Testis (tissue), 3 donors: ENCODE measurements around the gene LENG1. TPM values are rescaled to one million over a fixed set of nuclear protein-coding genes. Genes with fewer than 3 reads are reported as not detected.

Source experiments
- DNase-seq: peaks from one replicate; pipeline ENCODE4 v3.0.0-alpha.2; 2019
- H3K27ac ChIP-seq, 2 donors: fragments of 200-600 bp; sonication (generic); one replicate each; pipeline ENCODE4 v1.5.1; 2019
- H3K27me3 ChIP-seq: fragments of 200-600 bp; sonication (generic); one replicate; pipeline ENCODE4 v1.5.1; 2019
- H3K36me3 ChIP-seq: fragments of 200-600 bp; sonication (generic); one replicate; pipeline ENCODE4 v1.5.1; 2017; ENCODE audit warnings: low read depth; ENCODE audit errors: missing control alignments
- H3K4me1 ChIP-seq: fragments of 200-600 bp; sonication (generic); one replicate; pipeline ENCODE4 v1.5.1; 2019
- H3K4me3 ChIP-seq, 2 donors: fragments of 200-600 bp; sonication (generic); one replicate each; pipeline ENCODE4 v1.5.1; 2017 to 2019
- H3K9me3 ChIP-seq: fragments of 200-600 bp; sonication (generic); one replicate; pipeline ENCODE4 v1.5.1; 2017
- CTCF ChIP-seq, 3 experiments: fragments of 450-650 bp in 2 of 3; fragments of 200-600 bp in 1 of 3; sonication (generic) in 1 of 3; IDR thresholded peaks; one replicate each; pipeline ENCODE4 v1.5.1; 2016 to 2019; ENCODE audit warnings: antibody characterized with exemption in 3 of 3, mild to moderate bottlenecking in 2 of 3, moderate library complexity in 1 of 3
- POLR2A ChIP-seq: fragments of 450-650 bp; IDR thresholded peaks from one replicate; pipeline ENCODE4 v1.6.1; 2017; ENCODE audit warnings: antibody characterized with exemption, mild to moderate bottlenecking, moderate library complexity
- WGBS, 2 donors: methylation state at CpG; one replicate each; pipeline ENCODE4 v1.1.5; 2018; 5-methylcytosine and 5-hydroxymethylcytosine counted together
- intact Hi-C: fragments of 100-400 bp; cut with DNase I; formaldehyde crosslinking; loops from one replicate; pipeline ENCODE4 v1.15.1; 2023; ENCODE audit warnings: low total_unique reads
- polyA plus RNA-seq: library from polyadenylated mRNA; stranded (reverse); fragments of 350-450 nt; fragmentation: Illumina TruSeq; extraction: RNeasy Lipid Tissue Mini Kit (QIAGEN cat#74804); gene quantifications from one replicate; pipeline ENCODE4 v1.2.3, GENCODE V29; 2014; ENCODE audit warnings: low read depth, low replicate concordance; ENCODE audit not compliant: insufficient read depth
- total RNA-seq, 2 donors: library from RNA; depleted of rRNA; stranded (reverse); fragments of >200 nt; gene quantifications; one replicate each; pipeline ENCODE4 v1.2.3, GENCODE V29; 2016

LENG1 gene
- total and polyA plus RNA-seq, 3 donors from 2014 or later: 10.2 to 20.6 (median 12.8) TPM

- H3K4me3 ChIP-seq: no peak overlapping the region
- WGBS, 2 donors: 78 to 81% methylated on average over 10 of the region's 10 CpGs
- H3K36me3 ChIP-seq: no peaks in the 10 kb centered on the region
- no peaks in the 10 kb centered on the region for H3K27me3 ChIP-seq
- no peak for DNase-seq
- H3K27ac ChIP-seq: no peak overlapping the region
- H3K4me1 ChIP-seq: no peaks in the 10 kb centered on the region
- no peaks in the 10 kb centered on the region for H3K9me3 ChIP-seq
- intact Hi-C loops: no loop called here
- no peak for TF ChIP-seq CTCF (IDR thresholded peaks at IDR 0.05)
- TF ChIP-seq POLR2A: no peak
These were observed 19.8 kb upstream of the LENG1 start for GRCh38 chr19:54179262-54179852.

- Histone ChIP-seq H3K36me3 (no peaks in the 10 kb centered on the region), H3K9me3 (no peaks in the 10 kb centered on the region), H3K4me1 (no peaks in the 10 kb centered on the region), H3K27me3 (no peaks in the 10 kb centered on the region), H3K27ac (no peak overlapping the region), H3K4me3 (no peak overlapping the region)
- 66 to 90% methylated on average over 7 to 21 of the region's 23 CpGs for WGBS, 2 donors
- intact Hi-C loops: no loop called here
- DNase-seq: peak; percentile 57
- TF ChIP-seq POLR2A: no peak
- no peak for TF ChIP-seq CTCF (IDR thresholded peaks at IDR 0.05)
These were observed 19.2 kb upstream of the LENG1 start for GRCh38 chr19:54178581-54179261.

GRCh38 chr19:54173951-54174834 is 14.7 kb upstream of the LENG1 start:
- intact Hi-C loops: no loop called here
- no peak for DNase-seq

GRCh38 chr19:54173359-54173699 is 13.8 kb upstream of the LENG1 start:
- DNase-seq: no peak
- 59 to 80% methylated on average over 7 to 15 of the region's 15 CpGs for WGBS, 2 donors
- H3K27me3 ChIP-seq: no peaks in the 10 kb centered on the region
- H3K4me3 ChIP-seq: no peak overlapping the region
- no peaks in the 10 kb centered on the region for H3K36me3 ChIP-seq
- peaks cover 6% of the 10 kb centered on the region for H3K4me1 ChIP-seq
- intact Hi-C loops: no loop called here
- H3K9me3 ChIP-seq: no peaks in the 10 kb centered on the region
- no peak overlapping the region for H3K27ac ChIP-seq
- TF ChIP-seq CTCF (IDR thresholded peaks at IDR 0.05): no peak
- TF ChIP-seq POLR2A: no peak

More at GRCh38 chr19:54173951-54174834, 14.7 kb upstream of the LENG1 start:
- TF ChIP-seq CTCF (IDR thresholded peaks at IDR 0.05): no peak
- no peak for TF ChIP-seq POLR2A
- 59 to 82% methylated on average over 6 to 19 of the region's 25 CpGs for WGBS, 2 donors
- no peaks in the 10 kb centered on the region for H3K36me3 ChIP-seq
- H3K4me1 ChIP-seq: peaks cover 6% of the 10 kb centered on the region
- no peak overlapping the region for H3K4me3 ChIP-seq
- H3K27me3 ChIP-seq: no peaks in the 10 kb centered on the region
- H3K27ac ChIP-seq: no peak overlapping the region
- no peaks in the 10 kb centered on the region for H3K9me3 ChIP-seq
